A673 (cell line): Measurements from ENCODE around the gene CDK4. TPM values are rescaled to one million over a fixed set of nuclear protein-coding genes. Genes with fewer than 3 reads are reported as not detected.
A peak's percentile ranks its signal among the peaks of the same experiment; 100 is the strongest.

Source experiments
- BruUV-seq: library from RNA; stranded (reverse); fragments of 400-500 nt; replicated peaks from 2 replicates; lab custom pipeline; 2021; lab: Mats Ljungman, UMichigan
- CTCF ChIA-PET: fragments of 300-600 bp; sonication (Branson Sonifier 250); formaldehyde crosslinking; loops from one replicate; lab custom pipeline; 2022; ENCODE audit warnings: antibody characterized with exemption; lab: Charles Lee
- POLR2A ChIA-PET: fragments of 300-600 bp; sonication (Branson Sonifier 250); formaldehyde crosslinking; loops from one replicate; lab custom pipeline; 2022; ENCODE audit warnings: antibody characterized with exemption; ENCODE audit not compliant: low non-redundant PET; lab: Charles Lee
- DNase-seq: peaks from one replicate; pipeline ENCODE4 v3.0.0-alpha.2; 2015; ENCODE audit warnings: low spot score
- H3K27ac ChIP-seq: fragments of 200-600 bp; sonication (generic); 2 replicates; pipeline ENCODE4 v1.5.1; 2016; ENCODE audit warnings: mixed run types, low read depth, mild to moderate bottlenecking, mixed read lengths, antibody characterized with exemption, low read length; ENCODE audit not compliant: poor library complexity, severe bottlenecking
- H3K27me3 ChIP-seq: fragments of 200-600 bp; sonication (generic); replicated peaks from 2 replicates; pipeline ENCODE4 v1.6.1; 2017; ENCODE audit warnings: mixed run types, low read depth, mild to moderate bottlenecking, mixed read lengths, antibody characterized with exemption, low read length; ENCODE audit not compliant: insufficient read depth, poor library complexity
- H3K36me3 ChIP-seq: fragments of 200-600 bp; sonication (generic); 2 replicates; pipeline ENCODE4 v1.6.1; 2016; ENCODE audit warnings: mixed run types, mild to moderate bottlenecking, mixed read lengths, antibody characterized with exemption, low read length; ENCODE audit not compliant: insufficient read depth, poor library complexity, severe bottlenecking
- H3K4me1 ChIP-seq: fragments of 200-600 bp; sonication (generic); 2 replicates; pipeline ENCODE4 v1.6.1; 2017; ENCODE audit warnings: mixed run types, mild to moderate bottlenecking, mixed read lengths, antibody characterized with exemption, low read length; ENCODE audit not compliant: insufficient read depth, poor library complexity, severe bottlenecking
- H3K4me3 ChIP-seq: fragments of 200-600 bp; sonication (generic); 2 replicates; pipeline ENCODE4 v1.5.1; 2016; ENCODE audit warnings: low read depth, mixed run types, mild to moderate bottlenecking, mixed read lengths, low read length; ENCODE audit not compliant: poor library complexity, severe bottlenecking
- H3K9me3 ChIP-seq: fragments of 200-600 bp; sonication (generic); 2 replicates; pipeline ENCODE4 v1.6.1; 2016; ENCODE audit warnings: mixed run types, low read depth, mild to moderate bottlenecking, mixed read lengths, antibody characterized with exemption, low read length; ENCODE audit not compliant: poor library complexity, severe bottlenecking
- EZH2 ChIP-seq: fragments of 200-600 bp; sonication (generic); IDR thresholded peaks from 2 replicates; pipeline ENCODE4 v1.6.1; 2017; ENCODE audit warnings: borderline replicate concordance, low read depth, mild to moderate bottlenecking, mixed read lengths, antibody characterized with exemption, low read length; ENCODE audit not compliant: poor library complexity, severe bottlenecking
- intact Hi-C: fragments of 100-400 bp; cut with micrococcal nuclease; formaldehyde crosslinking; loops from one replicate; pipeline ENCODE4 v1.10.0; 2022; ENCODE audit not compliant: unreplicated experiment
- total RNA-seq: library from RNA; stranded (reverse); gene quantifications from 2 replicates; pipeline ENCODE4 v1.2.3, GENCODE V29; 2021
- TF ChIP-seq, protein P1 (sequence below): fragments of 300-800, 200-600 bp; sonication (generic); conservative IDR thresholded peaks from 2 replicates; pipeline ENCODE4 v1.5.1; 2017; ENCODE audit warnings: low read depth, mild to moderate bottlenecking, antibody characterized with exemption, low read length, moderate library complexity, mixed read lengths

CDK4 gene
- total RNA-seq, 1 experiment from 2014 or later = 247 TPM

GRCh38 chr12:57753756-57754337, 1.7 kb upstream of the CDK4 start:
- Histone ChIP-seq H3K27me3 (no peaks in the 10 kb centered on the region), H3K9me3 (no peaks in the 10 kb centered on the region), H3K36me3 (peaks cover 25% of the 10 kb centered on the region), H3K27ac (no peak overlapping the region), H3K4me3 (peak overlapping the region; percentile 60), H3K4me1 (peaks cover 33% of the 10 kb centered on the region)
- DNase-seq = no peak
- intact Hi-C loops = no loop called here
- POLR2A ChIA-PET = no interaction called here
- TF ChIP-seq, protein P1, sequence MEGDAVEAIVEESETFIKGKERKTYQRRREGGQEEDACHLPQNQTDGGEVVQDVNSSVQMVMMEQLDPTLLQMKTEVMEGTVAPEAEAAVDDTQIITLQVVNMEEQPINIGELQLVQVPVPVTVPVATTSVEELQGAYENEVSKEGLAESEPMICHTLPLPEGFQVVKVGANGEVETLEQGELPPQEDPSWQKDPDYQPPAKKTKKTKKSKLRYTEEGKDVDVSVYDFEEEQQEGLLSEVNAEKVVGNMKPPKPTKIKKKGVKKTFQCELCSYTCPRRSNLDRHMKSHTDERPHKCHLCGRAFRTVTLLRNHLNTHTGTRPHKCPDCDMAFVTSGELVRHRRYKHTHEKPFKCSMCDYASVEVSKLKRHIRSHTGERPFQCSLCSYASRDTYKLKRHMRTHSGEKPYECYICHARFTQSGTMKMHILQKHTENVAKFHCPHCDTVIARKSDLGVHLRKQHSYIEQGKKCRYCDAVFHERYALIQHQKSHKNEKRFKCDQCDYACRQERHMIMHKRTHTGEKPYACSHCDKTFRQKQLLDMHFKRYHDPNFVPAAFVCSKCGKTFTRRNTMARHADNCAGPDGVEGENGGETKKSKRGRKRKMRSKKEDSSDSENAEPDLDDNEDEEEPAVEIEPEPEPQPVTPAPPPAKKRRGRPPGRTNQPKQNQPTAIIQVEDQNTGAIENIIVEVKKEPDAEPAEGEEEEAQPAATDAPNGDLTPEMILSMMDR = no peak
- no peak for TF ChIP-seq EZH2
- CTCF ChIA-PET = no interaction called here
- no TSS peak for BruUV-seq

DNA sequence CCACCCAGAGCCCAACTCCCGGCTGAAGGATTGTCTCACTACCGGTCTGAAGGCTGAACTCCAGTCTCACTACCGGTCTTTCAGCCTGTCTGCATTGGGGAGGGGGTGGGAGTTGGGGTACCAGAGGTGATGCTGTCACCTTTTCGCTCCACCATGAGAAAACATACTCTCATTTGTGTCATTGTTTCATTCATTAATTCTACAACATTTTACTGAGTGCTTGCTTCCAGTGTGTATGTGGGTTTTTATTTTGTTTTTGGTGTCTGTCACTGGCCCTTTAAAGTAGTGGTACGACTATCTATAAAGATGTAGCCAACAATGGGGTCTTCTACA, 524 bp upstream of the CDK4 start:
- Histone ChIP-seq H3K27ac (peak overlapping the region; percentile 12), H3K4me1 (peaks cover 33% of the 10 kb centered on the region), H3K36me3 (peaks cover 29% of the 10 kb centered on the region), H3K27me3 (no peaks in the 10 kb centered on the region), H3K9me3 (no peaks in the 10 kb centered on the region), H3K4me3 (peak overlapping the region; percentile 87)
- no TSS peak for BruUV-seq
- intact Hi-C loops = no loop called here
- ChIA-PET POLR2A (no interaction called here), CTCF (no interaction called here)
- no peak for DNase-seq
- TF ChIP-seq EZH2 = no peak
- TF ChIP-seq, protein P1 = no peak

- peaks cover 31% of the 10 kb centered on the region for H3K4me1 ChIP-seq
- intact Hi-C loops = no loop called here
- H3K4me3 ChIP-seq = peak overlapping the region; percentile 87
- ChIA-PET POLR2A (no interaction called here), CTCF (no interaction called here)
- TF ChIP-seq, protein P1 = no peak
- TF ChIP-seq EZH2 = no peak
- BruUV-seq = no TSS peak
- H3K9me3 ChIP-seq = no peaks in the 10 kb centered on the region
- DNase-seq = no peak
- peak overlapping the region; percentile 93 for H3K27ac ChIP-seq
- peaks cover 41% of the 10 kb centered on the region for H3K36me3 ChIP-seq
- H3K27me3 ChIP-seq = no peaks in the 10 kb centered on the region
Observed at GRCh38 chr12:57751432-57751787, 700 bp downstream of the CDK4 start.
